Fibroblast of lung (primary cell): ENCODE results near the gene RAPGEF4. TPM values are rescaled to one million over a fixed set of nuclear protein-coding genes. Genes with fewer than 3 reads are reported as not detected.

Experiments used
- DNase-seq, 2 donors: peaks; one replicate each; pipeline versions ENCODE4 v3.0.0 to v3.0.0-alpha.2; 2010; ENCODE audit warnings: low read depth in 2 of 2
- H2AFZ ChIP-seq: 2 replicates; pipeline ENCODE4 v1.5.1; 2012; ENCODE audit warnings: low read length, control low read depth, inconsistent platforms
- H3K27ac ChIP-seq: 2 replicates; pipeline ENCODE4 v1.5.1; 2011; ENCODE audit warnings: low read length, control low read depth; ENCODE audit not compliant: insufficient read depth
- H3K27me3 ChIP-seq: 2 replicates; pipeline ENCODE4 v1.5.1; 2011; ENCODE audit warnings: mild to moderate bottlenecking, low read length; ENCODE audit not compliant: control insufficient read depth, insufficient read depth
- H3K36me3 ChIP-seq: 2 replicates; pipeline ENCODE4 v1.5.1; 2011; ENCODE audit warnings: low read length; ENCODE audit not compliant: control insufficient read depth, insufficient read depth
- H3K4me1 ChIP-seq: 2 replicates; pipeline ENCODE4 v1.5.1; 2011; ENCODE audit warnings: low read length; ENCODE audit not compliant: control insufficient read depth, insufficient read depth; ENCODE audit errors: extremely low read depth
- H3K4me2 ChIP-seq: 2 replicates; pipeline ENCODE4 v1.5.1; 2011; ENCODE audit warnings: low read length, control low read depth; ENCODE audit not compliant: insufficient read depth; ENCODE audit errors: extremely low read depth
- H3K4me3 ChIP-seq, 4 experiments: fragments of 200-600 bp in 1 of 4; sonication (generic) in 1 of 4; replicated peaks in 1 of 4; 2 replicates each; pipeline ENCODE4 v1.5.1; 2011 to 2016; ENCODE audit warnings: low read length in 4 of 4, low read depth in 3 of 4, mild to moderate bottlenecking in 3 of 4, control low read depth in 2 of 4, inconsistent platforms in 1 of 4, mixed read lengths in 1 of 4; ENCODE audit not compliant: insufficient read depth in 1 of 4; ENCODE audit errors: control extremely low read depth in 1 of 4
- H3K79me2 ChIP-seq: 2 replicates; pipeline ENCODE4 v1.5.1; 2012; ENCODE audit warnings: mild to moderate bottlenecking, low read length, inconsistent platforms; ENCODE audit not compliant: control insufficient read depth, insufficient read depth
- H3K9ac ChIP-seq: 2 replicates; pipeline ENCODE4 v1.5.1; 2011; ENCODE audit warnings: mild to moderate bottlenecking, low read length, control low read depth; ENCODE audit not compliant: insufficient read depth
- H3K9me3 ChIP-seq: 2 replicates; pipeline ENCODE4 v1.5.1; 2012; ENCODE audit warnings: low read depth, low read length; ENCODE audit not compliant: control insufficient read depth, insufficient read depth
- H4K20me1 ChIP-seq: 2 replicates; pipeline ENCODE4 v1.5.1; 2011; ENCODE audit warnings: low read length; ENCODE audit not compliant: control insufficient read depth, insufficient read depth; ENCODE audit errors: extremely low read depth
- EZH2 ChIP-seq: IDR thresholded peaks from 2 replicates; pipeline ENCODE4 v1.5.1; 2012; ENCODE audit warnings: low read length, control low read depth, mild to moderate bottlenecking; ENCODE audit errors: missing control alignments
- polyA plus RNA-seq, 2 donors: library from polyadenylated mRNA; depleted of rRNA in 1 of 2; stranded (reverse) in 1 of 2; unstranded in 1 of 2; fragments of >200 nt; gene quantifications; 2 replicates each; pipeline ENCODE4 v1.2.1, GENCODE V29; 2011 to 2012; ENCODE audit warnings: missing spikeins in 1 of 2
- total RNA-seq: library from RNA; depleted of rRNA; stranded (reverse); fragments of >200 nt; gene quantifications from 2 replicates; pipeline ENCODE4 v1.2.1, GENCODE V29; 2014
- TF ChIP-seq, protein P1 (sequence below), 2 donors: IDR thresholded peaks in 1 of 2; conservative IDR thresholded peaks in 1 of 2; 1 replicate in 1 of 2; 2 replicates in 1 of 2; pipeline ENCODE4 v1.5.1; 2011 to 2012; ENCODE audit warnings: low read length in 2 of 2, control low read depth in 1 of 2, inconsistent platforms in 1 of 2, low read depth in 1 of 2, mild to moderate bottlenecking in 1 of 2

RAPGEF4 gene
- total and polyA plus RNA-seq, 2 donors (not counting 1 experiment from before 2014, with no cell fraction given) = 0.51 to 3.0 TPM

DNA sequence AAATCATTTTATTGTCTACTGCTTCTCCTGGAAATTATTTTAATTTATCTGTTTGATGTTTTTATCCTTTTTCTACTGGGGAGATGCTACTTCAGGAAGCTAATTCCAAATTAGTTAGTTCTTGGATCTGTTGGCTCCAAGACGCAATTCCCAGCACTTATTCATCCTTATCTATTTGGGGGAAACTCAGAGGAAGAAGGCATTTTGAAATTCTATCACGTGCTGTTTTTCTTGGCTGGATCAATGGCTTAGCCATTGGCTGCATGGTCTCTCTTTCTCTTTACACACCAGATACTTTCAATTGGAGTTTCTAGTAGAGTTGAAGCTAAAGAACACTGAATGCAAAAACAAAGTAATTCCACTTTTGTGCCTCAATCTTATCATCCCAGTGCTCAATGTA, 98.3 kb downstream of the RAPGEF4 start:
- no peak overlapping the region for H3K4me2 ChIP-seq
- no peak for TF ChIP-seq EZH2
- TF ChIP-seq, protein P1, sequence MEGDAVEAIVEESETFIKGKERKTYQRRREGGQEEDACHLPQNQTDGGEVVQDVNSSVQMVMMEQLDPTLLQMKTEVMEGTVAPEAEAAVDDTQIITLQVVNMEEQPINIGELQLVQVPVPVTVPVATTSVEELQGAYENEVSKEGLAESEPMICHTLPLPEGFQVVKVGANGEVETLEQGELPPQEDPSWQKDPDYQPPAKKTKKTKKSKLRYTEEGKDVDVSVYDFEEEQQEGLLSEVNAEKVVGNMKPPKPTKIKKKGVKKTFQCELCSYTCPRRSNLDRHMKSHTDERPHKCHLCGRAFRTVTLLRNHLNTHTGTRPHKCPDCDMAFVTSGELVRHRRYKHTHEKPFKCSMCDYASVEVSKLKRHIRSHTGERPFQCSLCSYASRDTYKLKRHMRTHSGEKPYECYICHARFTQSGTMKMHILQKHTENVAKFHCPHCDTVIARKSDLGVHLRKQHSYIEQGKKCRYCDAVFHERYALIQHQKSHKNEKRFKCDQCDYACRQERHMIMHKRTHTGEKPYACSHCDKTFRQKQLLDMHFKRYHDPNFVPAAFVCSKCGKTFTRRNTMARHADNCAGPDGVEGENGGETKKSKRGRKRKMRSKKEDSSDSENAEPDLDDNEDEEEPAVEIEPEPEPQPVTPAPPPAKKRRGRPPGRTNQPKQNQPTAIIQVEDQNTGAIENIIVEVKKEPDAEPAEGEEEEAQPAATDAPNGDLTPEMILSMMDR (conservative IDR thresholded peaks at IDR 0.05 in 1 of 2, IDR thresholded peaks at IDR 0.05 in 1 of 2; ENCODE audit: low read depth in 1 of 2, low read length in 2 of 2) = no peak

DNA sequence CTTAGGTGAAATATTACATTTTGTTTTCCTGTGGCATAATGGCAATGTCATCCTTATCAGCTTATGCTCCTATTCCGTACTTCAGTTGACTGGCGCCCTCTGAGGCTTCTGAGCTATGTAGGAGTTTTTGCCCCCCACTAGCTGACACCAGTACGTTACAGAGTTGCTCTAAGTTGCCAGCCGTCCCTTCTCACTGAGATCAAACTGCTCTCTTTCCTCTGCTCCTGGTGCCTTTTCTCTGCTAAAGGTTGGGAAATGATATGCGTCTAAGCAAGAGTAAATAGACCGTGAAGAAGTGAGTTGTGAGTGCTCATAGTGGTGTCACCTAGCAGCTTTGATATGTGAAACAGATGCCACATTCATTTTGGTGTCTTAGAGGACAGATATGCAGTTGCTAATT, 99.2 kb downstream of the RAPGEF4 start:
- Histone ChIP-seq H2AFZ (no peak overlapping the region), H3K36me3 (no peaks in the 10 kb centered on the region), H3K9me3 (no peaks in the 10 kb centered on the region), H3K27me3 (no peaks in the 10 kb centered on the region), H4K20me1 (no peaks in the 10 kb centered on the region), H3K4me2 (no peak overlapping the region), H3K4me3 (no peak overlapping the region), H3K9ac (no peak overlapping the region), H3K4me1 (peaks cover 2% of the 10 kb centered on the region), H3K27ac (no peak overlapping the region), H3K79me2 (no peaks in the 10 kb centered on the region)
- no peak for DNase-seq
- TF ChIP-seq, protein P1 (conservative IDR thresholded peaks at IDR 0.05 in 1 of 2, IDR thresholded peaks at IDR 0.05 in 1 of 2; ENCODE audit: low read depth in 1 of 2, low read length in 2 of 2) = no peak
- TF ChIP-seq EZH2 = no peak

More for the DNA sequence above, 98.3 kb downstream of the RAPGEF4 start:
- Histone ChIP-seq H3K79me2 (no peaks in the 10 kb centered on the region), H3K9me3 (no peaks in the 10 kb centered on the region), H2AFZ (no peak overlapping the region), H3K36me3 (no peaks in the 10 kb centered on the region), H3K27ac (no peak overlapping the region), H3K4me3 (no peak overlapping the region), H3K27me3 (no peaks in the 10 kb centered on the region), H3K4me1 (peaks cover 2% of the 10 kb centered on the region), H3K9ac (no peak overlapping the region), H4K20me1 (no peaks in the 10 kb centered on the region)
- peak; percentile 73 to 78 for DNase-seq

DNA sequence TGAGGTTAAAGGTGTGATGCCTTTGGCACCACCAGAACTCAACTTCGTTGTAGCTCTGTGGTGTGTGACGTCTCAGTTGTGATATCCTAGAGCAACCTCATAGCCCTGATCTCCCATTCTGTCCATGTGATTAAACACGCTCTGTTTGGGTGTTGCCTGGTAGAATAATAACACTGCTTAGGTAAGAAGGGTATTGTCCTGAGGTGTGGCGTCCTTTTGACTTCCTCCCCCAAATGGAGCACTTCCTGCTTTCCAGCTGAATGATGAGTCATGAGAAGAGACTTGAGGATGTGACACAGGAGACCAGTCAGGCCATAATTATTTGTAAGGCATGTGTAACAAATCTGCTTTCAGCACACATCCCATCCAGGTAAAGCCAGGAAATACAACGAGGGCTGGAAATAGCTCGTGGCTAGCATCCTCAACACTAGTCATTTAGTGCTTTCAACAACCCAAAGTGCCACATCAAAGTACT, 100.7 kb downstream of the RAPGEF4 start:
- peaks cover 2% of the 10 kb centered on the region for H3K4me1 ChIP-seq
- TF ChIP-seq, protein P1 (conservative IDR thresholded peaks at IDR 0.05 in 1 of 2, IDR thresholded peaks at IDR 0.05 in 1 of 2; ENCODE audit: low read depth in 1 of 2, low read length in 2 of 2) = no peak
- no peak for TF ChIP-seq EZH2
- peak in 1 of 2 donors; percentile 86 for DNase-seq
- no peaks in the 10 kb centered on the region for H3K79me2 ChIP-seq
- no peaks in the 10 kb centered on the region for H3K27me3 ChIP-seq
- H3K4me2 ChIP-seq = no peak overlapping the region
- no peaks in the 10 kb centered on the region for H3K9me3 ChIP-seq
- H3K9ac ChIP-seq = no peak overlapping the region
- H4K20me1 ChIP-seq = no peaks in the 10 kb centered on the region
- peak overlapping the region; percentile 4 for H2AFZ ChIP-seq
- no peak overlapping the region for H3K27ac ChIP-seq
- no peaks in the 10 kb centered on the region for H3K36me3 ChIP-seq
- H3K4me3 ChIP-seq = no peak overlapping the region
